ENCODE results near the gene ZFAND5.

ZFAND5 gene

DNA sequence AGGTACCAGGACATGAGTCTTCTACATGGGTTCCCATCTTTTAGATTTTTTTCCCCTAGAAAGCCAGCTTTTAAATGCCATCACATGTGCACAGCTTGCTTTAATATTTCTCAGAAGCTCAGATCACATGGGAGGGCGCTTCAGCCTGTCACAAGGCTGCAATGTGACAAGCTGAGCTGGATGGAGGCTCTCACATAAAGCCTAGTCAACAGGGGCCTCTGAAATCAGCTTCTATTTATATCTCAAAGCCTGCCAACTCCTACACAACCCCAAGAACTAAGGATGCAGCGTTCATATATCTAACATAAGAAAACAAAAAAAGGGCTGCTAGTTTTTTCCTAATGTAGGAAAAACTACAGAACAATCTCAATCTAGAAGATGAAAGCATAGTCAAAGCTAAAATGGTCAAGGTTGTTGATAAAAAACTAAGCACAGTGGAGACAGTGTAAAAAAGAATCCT is 2.3 kb downstream of the ZFAND5 start:
- DNase-seq = no peak

DNA sequence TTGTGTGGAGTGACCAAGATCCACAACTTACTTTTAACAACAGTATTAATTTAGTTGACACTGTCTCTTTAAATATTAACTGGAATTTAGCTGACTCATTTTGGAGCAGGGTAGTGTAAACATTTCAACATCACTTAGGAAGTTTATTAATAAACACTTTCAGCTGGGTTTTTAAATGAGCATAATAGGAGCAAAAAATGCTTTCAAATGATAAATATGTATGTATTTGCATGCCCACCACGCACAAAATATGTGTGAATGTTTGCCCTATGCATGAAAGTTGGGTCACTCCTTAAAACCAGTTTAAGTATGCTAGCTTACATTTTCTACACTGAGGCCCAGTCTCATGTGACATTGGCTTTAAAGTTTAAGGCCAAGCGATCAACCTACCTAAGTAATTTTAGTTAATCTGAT is 2.9 kb downstream of the ZFAND5 start:
- no peak for DNase-seq

DNA sequence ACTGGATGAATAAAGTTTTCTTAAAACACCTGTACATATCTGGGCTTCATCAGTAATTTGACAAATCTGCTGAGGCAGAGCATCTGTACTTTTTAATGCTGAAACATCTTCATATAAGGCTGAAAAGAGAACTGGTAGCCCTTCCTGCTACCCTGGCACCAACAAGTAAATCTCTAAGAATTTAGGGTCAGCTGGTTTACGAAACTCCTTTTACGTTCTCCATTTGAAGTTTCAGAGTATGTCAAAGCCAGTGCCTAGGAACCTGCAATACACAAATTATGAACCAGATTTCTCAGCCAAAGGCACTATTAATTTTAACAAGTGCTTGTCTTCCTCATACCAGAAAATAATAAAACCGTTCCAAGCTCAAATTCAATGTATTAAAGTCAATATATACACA is 3.8 kb downstream of the ZFAND5 start:
- no peak for DNase-seq

DNA sequence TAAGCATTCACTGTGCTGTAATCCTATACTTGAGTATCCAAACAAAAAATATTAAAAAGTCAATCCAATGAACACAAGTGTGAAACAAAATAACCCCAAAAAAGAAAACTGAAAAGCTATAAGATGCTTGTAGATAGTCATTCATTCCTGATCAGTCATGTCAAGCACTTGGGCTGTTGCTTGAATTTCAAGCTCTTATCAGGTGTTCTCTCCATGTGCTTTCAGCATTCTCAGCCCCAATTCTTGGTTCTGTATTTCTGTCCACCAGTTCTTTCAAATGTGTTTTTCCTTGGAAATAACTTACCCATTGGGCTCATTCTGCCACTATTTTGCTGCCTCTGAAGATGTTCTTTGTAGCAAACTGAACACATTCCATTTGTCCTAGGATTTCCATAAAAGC is 4.7 kb downstream of the ZFAND5 start:
- DNase-seq = no peak

DNA sequence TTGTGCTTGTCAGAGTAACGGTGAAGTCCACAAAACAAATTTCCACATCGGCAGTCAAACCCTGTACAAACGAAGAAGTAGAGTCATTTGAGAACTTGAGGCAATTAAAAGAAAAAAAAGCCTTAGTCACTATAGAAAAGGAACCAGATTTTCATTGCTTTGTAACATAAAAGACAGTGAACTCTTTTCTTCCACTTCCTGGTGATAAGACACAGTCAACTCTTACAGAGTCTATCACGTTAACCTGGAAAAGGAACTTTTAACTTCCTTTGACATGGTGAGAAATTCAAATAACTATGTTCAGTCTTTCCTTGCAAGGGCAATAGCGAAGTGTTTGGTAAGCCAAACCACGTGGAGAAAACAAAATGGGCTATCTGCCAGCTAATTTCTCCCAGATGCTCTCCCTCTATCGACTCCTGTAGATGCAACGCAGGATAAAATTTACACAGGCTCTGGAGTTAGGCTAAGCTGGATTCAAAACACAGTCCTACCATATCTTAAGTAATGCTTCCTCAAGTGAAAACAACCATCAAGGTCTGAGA is 8.9 kb downstream of the ZFAND5 start:
- no peak for DNase-seq

DNA sequence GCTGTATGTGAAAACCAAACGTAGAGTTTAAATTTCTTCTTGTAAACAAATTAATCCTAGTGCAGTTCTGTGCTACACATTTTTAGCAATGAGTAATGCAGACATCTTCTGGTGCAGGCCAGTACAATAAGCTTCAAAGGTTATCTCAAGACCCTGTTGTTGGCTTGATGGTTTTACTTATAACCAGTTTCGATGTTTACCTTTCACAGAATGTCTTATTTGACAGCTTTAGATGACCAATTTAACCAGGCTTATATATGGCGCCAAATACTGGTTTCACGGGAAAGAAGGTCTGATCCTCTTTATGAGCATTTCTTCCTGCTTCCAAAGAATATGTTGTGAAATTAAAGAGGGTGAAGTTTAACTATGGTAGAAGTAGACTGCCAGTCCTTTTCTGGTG is 9.9 kb downstream of the ZFAND5 start:
- DNase-seq = no peak

DNA sequence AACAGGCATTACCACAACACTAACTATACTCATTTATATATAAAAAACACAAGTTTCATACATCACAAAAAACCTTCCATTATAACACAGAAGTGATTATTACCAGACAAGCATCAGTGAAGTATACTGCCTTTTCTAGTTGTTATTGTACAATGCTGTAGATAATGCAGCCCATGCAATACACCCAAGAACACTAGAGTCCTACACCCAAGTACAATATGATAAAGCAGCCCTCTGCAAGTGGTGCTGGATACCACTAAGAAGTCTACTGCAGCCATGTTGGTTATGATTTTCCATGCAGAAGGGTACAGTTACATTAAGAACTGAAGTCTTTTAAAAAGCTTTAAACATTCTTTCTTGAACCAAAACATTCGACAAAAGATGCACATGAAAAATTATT is 10.3 kb downstream of the ZFAND5 start:
- no peak for DNase-seq

DNA sequence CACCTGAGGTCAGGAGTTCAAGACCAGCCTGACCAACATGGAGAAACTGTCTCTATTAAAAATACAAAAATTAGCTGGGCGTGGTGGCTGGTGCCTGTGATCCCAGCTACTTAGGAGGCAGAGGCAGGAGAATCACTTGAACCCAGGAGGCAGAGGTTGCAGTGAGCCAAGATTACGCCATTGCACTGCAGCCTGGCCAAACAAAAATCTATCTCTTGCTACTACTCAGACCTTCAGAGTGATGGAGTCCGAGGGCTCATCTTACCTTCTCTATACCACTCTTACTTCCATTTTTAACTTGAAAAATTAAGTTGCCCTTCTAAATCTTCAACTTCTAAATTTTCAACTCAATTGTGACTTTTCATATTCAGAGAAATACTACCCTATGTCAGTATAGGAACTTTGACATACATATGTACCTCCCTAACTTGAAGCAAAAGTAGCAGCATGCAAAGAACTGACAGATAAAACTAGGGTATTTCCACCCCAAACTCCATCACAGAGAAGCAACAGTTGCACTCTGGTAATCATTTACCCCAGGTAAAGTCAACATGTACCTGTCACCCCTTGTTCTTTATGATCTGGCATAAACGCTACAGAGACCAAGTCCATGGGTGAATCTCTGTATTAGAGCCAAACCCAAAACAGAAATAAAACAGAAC is 11.4 kb downstream of the ZFAND5 start:
- no peak for DNase-seq

DNA sequence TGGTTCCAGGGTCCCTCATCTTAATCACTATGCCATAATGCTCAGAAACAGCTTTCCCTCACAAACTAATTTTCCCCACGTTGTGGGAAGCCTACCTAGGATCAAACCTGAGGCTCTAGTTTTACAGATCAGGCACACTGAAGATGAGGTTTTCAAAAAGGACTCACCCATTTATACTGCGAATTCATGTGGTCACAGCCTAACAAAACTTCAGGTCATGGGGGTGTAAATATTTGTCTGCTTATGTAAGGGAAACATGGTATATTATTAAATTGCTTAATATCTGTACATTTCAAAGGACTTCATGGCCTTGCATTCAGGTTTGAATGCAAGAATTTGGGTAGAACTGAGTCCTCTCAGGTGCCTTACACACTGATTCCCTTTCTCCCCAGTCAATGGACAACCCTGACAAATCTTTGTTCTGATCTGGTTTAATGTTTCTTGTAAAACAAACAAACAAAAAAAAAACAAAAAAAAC is 12.1 kb downstream of the ZFAND5 start:
- DNase-seq = no peak

DNA sequence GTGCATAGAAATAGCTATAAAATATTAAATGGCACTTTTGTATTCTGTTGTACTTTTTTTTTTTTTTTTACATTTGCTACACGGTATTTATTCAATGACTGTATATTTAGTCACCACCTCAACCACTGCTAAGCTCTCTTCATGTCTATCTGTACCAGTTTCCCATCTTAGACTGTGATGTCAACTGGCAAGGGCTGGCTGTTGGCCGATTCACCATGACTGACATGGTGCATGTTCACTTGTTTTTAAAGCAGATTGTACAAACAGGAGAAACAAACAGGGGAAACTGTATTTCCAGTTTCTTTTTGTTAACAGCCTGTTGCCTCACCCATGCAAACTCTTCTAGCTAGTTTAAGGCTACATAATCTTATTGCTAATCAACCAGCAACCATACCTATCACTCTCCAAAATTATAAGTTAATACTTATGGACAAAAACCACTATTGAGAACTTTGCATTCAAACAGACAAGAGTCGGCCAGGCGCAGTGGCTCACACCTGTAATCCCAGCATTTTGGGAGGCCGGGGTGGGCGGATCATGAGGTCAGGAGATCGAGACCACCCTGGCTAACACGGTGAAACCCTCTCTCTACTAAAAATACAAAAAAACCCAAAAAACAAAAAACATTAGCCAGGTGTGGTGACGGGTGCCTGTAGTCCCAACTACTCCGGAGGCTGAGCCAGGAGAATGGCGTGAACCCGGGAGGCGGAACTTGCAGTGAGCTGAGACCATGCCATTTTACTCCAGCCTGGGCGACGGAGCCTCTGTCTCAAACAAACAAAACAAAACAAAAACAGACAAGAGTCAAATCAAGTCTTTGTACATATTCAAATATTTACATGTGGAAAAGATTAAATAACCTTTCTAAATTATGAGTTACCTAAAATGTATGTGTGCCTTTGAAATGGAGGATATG is 13.2 kb downstream of the ZFAND5 start:
- no peak for DNase-seq

DNA sequence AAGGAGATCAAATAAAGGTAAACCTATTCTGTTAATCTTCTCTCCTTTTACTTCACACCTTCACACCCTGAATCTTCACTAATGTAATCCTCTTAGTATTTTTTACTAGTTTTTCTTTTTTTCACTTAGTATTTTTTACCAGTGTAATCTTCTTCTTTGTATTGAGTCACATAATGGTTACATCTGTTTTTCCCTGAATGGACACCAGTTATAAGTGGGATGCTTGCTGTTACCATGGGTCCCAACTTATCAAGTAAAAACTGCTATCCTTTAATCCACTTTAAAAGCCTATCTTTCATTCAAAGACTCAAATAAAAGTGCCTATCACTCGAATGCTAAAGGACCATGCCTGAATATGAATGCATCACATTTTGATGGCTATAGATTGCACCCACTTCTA is 15.1 kb downstream of the ZFAND5 start:
- DNase-seq = no peak

DNA sequence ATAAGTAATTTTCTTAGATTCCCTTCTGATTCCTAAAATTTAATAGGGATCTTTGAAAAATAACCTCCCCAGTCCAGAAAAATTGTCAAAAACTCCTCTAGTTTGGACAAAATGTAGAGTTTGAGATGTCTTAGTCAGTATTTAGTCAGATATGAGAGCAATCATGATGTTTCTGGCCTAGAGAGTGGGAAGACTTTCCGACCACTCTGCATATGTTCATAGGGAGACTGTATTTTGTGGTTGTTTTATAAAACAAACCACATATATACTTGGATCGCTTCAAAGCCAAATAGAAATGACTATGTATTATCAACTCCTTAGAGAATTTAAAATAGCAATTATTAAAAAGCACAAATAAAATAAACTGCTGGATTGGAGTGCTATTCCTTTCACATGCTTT is 15.8 kb downstream of the ZFAND5 start:
- no peak for DNase-seq

DNA sequence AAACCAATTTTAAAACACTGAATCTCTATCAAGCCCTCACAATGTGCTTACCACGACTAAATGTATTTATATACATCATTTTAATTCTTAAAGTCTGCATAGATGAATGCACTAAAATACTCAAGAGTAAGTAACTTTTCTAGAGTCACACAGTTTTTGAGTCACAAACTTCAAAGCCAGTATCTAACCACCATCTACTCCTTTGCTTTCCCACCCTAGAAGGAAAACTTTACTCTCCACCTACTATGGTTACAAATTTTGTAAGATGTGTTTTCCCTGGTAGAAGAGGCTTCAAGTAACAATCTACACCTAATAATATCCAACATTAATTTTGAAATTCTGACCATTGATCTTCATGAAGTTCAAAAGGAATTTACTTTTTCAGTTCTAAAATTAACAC is 18.7 kb downstream of the ZFAND5 start:
- DNase-seq = no peak

DNA sequence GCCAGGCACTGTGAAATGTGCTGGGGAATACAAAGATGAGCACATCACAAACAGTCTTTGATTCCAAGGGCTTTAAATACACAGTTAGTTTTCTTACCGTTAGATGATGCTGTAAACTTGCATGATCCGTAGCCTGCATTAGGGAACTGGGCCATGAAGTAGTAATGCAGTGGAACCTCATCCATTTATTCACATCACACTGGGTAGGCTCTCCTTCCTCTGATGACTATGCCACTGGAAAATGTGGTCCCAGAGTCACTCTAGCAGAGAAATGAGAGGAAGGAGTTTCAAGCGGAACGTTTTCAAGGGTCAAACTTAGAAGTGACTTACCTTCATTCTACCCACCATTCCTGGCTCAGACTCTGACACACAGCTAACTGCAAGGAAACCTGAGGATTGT is 26.4 kb downstream of the ZFAND5 start:
- DNase-seq = no peak

DNA sequence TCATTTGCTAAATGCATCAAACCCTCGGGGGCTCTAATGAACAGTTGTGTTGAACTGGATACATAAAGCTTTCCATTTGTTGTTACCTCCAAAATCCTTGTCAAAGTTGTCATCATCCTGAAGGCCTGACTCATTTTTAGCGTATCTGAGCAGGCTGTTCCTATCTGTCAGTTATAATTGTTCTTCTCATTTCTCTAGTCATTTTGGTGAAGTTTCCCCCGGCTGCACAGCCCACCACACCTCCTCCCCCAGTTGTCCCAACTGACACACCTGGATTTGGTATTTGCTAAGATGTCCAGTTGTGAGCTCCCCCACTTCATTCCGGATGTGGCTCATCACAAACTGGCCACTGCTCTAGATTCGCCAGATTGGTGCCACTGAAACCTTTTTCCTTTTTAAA is 27.7 kb downstream of the ZFAND5 start:
- no peak for DNase-seq

DNA sequence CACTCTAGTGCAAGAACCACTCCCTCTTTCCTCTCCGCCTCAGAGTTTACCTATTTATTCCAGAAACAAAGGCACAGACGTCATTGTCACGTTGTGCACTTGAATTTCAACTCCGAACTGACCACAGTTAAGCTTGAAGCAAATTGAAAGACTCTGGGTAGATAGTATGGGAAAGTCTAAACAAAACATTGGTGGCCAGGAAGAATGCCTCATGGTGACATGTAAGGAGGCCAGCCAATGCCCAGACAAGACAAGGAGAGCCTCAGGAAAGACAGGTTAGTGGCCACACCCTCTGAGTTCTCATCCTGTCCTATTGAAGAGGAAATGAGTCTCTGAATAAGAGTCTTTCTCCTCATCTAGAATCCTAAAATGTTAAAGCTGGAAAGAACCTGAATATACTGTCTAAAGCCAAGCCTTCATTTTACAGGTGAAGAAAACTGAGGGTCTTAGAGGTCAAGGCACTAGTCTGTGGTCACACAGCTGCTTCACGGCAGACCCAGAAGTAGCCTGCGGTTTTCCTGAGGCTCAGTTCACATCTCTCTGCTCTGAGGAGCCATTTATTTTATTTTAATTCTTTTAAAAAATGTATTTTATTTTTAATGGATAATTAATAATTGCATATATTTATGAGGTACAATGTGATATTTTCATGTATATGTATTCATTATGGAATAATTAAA is 30.2 kb downstream of the ZFAND5 start:
- DNase-seq = no peak

DNA sequence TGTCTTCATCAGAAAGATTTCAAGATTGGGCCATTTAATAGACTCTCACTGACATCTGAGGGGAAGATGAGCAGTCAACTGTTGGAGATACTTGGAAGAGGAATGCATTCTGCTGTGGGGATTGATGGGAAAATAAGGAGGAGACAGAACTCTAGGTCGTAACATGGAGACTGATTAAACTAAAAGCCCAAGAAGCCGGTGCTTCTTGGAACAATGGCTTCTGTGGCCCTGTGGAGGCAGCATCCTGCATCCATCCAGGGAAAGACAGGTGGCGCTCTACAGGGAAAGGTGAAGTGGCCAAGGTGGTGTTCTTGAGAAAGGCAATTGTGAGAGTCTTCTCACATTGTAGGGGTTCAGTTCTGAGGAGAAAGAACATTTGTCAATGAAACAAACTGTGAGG is 31.3 kb downstream of the ZFAND5 start:
- no peak for DNase-seq

DNA sequence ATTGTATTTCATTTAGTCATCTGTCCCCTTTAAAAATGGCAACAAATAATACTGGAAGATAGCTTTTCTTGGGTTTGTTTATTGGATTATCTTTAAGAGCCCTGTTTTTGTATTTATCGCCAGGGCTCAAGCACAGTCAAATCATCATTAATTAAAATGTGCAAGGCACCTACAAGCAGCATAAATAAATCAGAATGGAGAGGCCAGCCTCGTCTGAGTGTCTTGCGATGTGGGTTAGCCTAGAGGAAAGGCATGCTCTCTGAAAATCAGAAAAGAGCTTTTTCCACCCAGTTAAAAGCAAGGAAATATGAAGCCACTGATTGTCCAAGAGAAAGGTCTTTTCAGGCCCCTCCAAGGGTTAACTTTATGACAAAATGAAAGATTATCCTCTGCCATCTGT is 31.8 kb downstream of the ZFAND5 start:
- DNase-seq = no peak

DNA sequence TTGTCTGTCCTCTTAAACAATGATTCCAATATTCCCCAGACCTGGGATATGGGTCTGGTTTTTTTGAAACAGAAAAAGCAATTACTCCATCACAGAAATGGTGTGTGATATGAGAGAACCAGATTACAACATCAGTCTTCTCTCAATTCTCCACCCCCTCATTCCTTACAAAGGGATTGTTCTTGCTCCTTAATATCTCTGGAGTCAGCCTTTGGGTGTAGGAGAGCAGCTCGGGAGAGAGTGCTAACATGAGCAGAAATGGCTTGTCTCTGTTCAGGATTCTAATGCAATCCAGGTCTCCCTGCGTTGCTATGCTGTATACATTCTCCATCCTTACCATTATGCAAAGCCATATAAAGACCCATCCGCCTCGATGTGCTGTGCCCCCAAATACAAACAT is 32.7 kb downstream of the ZFAND5 start:
- no peak for DNase-seq

DNA sequence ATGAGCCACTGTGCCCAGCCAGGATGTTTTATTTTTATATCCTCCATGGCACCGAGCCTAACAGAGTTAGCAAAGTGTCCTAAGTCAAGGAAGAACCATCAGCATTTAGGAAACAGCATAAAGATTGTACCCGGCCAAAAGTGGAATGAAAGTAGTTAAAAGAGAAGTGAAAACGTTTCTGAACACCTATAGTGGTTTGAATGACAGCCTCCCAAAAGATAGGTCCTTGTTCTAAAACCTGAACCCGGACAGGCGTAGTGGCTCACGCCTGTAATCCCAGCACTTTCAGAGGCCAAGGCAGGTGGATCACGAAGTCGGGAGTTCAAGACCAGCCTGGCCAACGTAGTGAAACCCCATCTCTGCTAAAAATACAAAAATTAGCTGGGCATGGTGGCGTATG is 37.4 kb downstream of the ZFAND5 start:
- no peak for DNase-seq

DNA sequence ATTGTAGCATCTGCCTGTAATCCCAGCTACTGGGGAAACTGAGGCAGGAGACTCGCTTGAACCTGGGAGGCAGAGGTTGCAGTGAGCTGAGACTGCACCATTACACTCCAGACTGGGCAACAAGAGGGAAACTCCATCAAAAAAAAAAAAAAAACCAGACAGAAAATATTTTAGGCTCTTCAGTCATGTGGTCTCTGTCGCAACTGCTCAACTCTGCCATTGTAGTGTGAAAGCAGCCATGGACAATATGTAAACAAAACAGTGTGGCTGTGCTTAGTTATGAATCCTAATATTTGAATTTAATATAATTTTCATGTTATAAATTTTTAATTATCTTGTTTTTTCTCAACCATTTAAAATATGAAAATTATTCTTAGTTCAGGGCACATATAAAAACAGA is 38.4 kb downstream of the ZFAND5 start:
- DNase-seq = no peak

DNA sequence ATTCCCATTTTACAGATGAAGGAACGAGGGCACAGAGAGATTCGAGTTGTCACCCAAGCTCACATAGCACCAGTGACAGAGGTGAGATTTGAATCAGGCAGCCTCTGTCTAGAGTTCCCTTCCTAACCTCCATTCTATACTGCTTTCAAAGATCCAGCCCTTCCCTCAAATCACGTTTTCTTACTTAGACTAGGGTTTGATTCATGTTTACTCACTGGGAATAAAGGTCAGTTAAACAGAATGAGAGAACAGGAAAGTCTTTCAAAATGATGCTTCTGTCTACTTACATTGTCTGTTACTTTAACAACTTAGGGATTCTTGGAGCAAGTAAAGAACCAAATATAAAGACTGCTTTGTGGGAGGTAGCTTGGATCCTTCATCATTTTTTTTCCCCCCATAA is 40.0 kb downstream of the ZFAND5 start:
- no peak for DNase-seq

DNA sequence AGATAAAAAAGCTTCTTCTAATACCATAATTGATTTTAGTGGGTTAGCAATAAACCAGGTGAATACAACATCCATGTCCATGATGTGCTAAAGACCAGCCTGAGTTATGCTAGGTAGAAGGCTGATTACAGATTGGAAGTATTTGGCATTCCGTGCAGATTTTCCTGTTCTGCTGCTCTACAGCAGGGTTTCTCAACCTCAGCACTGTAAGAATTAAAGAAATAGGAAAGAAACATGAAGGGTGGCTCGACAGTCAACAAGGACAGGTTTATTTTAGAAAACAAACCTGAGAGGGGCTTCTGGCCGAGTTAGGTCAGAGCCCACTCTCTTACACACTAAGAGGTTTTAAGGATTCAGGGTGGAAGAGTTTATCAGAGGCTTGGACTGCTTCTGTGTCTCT is 42.3 kb downstream of the ZFAND5 start:
- DNase-seq = no peak

DNA sequence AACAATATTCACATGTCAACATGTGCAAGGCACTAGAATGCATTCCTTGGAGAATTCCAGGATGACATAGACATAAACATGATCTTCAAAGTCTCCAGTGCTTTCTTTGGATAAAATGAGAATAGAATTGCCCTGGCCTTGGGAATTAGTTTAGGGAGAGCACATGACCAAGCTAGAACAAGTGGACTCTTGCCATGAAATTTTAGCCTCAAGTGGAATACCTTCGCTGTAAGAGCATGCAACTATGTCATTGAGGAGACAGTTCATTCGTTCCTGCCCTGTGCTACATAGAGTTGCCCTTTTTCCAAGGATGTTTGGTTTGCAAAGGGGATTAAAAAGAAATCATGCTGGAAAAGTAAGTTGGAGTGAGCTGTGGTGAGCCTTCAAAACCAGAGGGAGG is 42.7 kb downstream of the ZFAND5 start:
- DNase-seq = no peak

All from activated CD8-positive, alpha-beta memory T cell treated with anti-CD3 and anti-CD28 coated beads for 24 hours (primary cell).